Fibroblast of lung (primary cell): Measurements from ENCODE around the gene DPP10.

Experiments
- EZH2 ChIP-seq: IDR thresholded peaks from 2 replicates; pipeline ENCODE4 v1.5.1; 2012; ENCODE audit warnings: low read length, control low read depth, mild to moderate bottlenecking; ENCODE audit errors: missing control alignments
- TF ChIP-seq, protein P1 (sequence below), 2 donors: IDR thresholded peaks in 1 of 2; conservative IDR thresholded peaks in 1 of 2; 1 replicate in 1 of 2; 2 replicates in 1 of 2; pipeline ENCODE4 v1.5.1; 2011 to 2012; ENCODE audit warnings: low read length in 2 of 2, control low read depth in 1 of 2, inconsistent platforms in 1 of 2, low read depth in 1 of 2, mild to moderate bottlenecking in 1 of 2

GRCh38 chr2:115396579-115396978 lies 954.1 kb downstream of the DPP10 start:
- TF ChIP-seq, protein P1, sequence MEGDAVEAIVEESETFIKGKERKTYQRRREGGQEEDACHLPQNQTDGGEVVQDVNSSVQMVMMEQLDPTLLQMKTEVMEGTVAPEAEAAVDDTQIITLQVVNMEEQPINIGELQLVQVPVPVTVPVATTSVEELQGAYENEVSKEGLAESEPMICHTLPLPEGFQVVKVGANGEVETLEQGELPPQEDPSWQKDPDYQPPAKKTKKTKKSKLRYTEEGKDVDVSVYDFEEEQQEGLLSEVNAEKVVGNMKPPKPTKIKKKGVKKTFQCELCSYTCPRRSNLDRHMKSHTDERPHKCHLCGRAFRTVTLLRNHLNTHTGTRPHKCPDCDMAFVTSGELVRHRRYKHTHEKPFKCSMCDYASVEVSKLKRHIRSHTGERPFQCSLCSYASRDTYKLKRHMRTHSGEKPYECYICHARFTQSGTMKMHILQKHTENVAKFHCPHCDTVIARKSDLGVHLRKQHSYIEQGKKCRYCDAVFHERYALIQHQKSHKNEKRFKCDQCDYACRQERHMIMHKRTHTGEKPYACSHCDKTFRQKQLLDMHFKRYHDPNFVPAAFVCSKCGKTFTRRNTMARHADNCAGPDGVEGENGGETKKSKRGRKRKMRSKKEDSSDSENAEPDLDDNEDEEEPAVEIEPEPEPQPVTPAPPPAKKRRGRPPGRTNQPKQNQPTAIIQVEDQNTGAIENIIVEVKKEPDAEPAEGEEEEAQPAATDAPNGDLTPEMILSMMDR (conservative IDR thresholded peaks at IDR 0.05 in 1 of 2, IDR thresholded peaks at IDR 0.05 in 1 of 2; ENCODE audit: low read depth in 1 of 2, low read length in 2 of 2): no peak
- no peak for TF ChIP-seq EZH2
